Measurements from ENCODE around the gene GMDS. TPM values are rescaled to one million over a fixed set of nuclear protein-coding genes. Genes with fewer than 3 reads are reported as not detected.
A peak's percentile ranks its signal among the peaks of the same experiment; 100 is the strongest.

Gene GMDS
- total and polyA plus RNA-seq, 11 donors: 4.5 to 10.7 (median 7.0) TPM

DNA sequence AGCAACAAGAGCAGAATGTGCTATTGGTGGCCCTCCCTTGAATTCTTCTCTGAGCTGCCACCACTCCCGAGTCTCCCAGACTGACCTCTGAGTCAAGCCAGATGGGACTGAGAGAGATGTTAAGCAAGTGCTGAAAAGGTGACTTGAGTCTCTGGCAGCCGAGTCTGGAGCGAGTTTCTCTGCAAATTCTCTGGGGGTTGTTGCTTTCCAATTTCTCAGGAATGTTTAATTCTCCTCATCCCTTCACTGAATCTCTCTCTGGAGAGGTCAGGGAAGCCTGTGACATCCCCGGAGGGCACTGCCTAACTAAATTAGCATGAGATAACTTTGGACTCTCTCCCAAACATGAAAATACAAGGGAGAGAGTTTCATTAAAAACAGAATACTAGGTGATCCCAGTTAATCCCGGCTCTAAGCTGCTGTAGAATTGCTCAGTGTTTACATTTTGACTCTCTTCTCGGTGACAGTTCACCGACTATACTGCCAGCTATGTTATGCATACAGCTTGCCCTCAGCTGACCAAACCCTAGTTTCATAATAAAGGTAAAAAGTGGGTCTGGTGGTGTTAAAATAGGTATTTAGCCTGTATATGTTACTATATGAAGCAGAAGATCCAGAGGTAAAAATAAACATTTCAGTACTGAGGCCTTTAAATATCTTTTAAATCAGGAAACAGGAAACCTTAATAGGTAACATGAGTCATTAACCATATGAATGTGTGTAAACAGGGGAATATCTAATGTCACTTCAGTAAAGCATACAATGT lies 477.7 kb downstream of the GMDS start:
- intact Hi-C loops (cut with DNase I): no loop called here
- no peaks in the 10 kb centered on the region for H3K36me3 ChIP-seq
- peak in 4 of 5 donors; percentile 33 to 71 (median 54) for DNase-seq
- H3K9me3 ChIP-seq: no peaks in the 10 kb centered on the region
- H3K4me1 ChIP-seq: peaks cover 0 to 35% (median 17%) of the 10 kb centered on the region in 12 donors
- no peak overlapping the region for H3K27ac ChIP-seq
- ATAC-seq: peak; percentile 75 to 97 (median 90)
- 31 to 39% (median 33%) methylated on average over 7 of the region's 7 CpGs for WGBS, 4 donors
- no peak overlapping the region for H3K4me3 ChIP-seq
- H3K27me3 ChIP-seq: no peaks in the 10 kb centered on the region
- TF ChIP-seq, protein P1, sequence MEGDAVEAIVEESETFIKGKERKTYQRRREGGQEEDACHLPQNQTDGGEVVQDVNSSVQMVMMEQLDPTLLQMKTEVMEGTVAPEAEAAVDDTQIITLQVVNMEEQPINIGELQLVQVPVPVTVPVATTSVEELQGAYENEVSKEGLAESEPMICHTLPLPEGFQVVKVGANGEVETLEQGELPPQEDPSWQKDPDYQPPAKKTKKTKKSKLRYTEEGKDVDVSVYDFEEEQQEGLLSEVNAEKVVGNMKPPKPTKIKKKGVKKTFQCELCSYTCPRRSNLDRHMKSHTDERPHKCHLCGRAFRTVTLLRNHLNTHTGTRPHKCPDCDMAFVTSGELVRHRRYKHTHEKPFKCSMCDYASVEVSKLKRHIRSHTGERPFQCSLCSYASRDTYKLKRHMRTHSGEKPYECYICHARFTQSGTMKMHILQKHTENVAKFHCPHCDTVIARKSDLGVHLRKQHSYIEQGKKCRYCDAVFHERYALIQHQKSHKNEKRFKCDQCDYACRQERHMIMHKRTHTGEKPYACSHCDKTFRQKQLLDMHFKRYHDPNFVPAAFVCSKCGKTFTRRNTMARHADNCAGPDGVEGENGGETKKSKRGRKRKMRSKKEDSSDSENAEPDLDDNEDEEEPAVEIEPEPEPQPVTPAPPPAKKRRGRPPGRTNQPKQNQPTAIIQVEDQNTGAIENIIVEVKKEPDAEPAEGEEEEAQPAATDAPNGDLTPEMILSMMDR (IDR thresholded peaks at IDR 0.05): no peak
- TF ChIP-seq POLR2A (IDR thresholded peaks at IDR 0.05): no peak

DNA sequence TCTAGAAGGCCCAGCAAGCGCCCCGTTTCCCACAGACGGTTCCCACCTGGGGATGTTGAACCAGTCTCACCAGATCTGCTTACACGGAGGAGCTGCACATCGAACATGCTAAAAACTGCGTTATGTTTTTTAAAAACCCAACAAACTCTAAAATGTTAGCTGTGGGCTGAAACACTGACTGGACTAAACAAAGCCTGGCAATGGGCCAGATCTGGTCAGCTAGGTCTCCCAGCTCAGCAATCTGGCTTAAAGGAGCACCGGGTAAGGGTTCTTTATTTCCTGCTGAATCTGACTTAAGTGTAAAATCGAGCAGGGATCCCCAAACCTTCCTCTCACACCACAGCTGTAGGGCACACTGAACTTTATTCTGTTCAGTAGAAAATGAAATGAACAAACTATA lies 478.8 kb downstream of the GMDS start:
- ATAC-seq (peak in 2 of 4 donors; percentile 66), DNase-seq (peak in 4 of 5 donors; percentile 65 to 71 (median 67))
- Histone ChIP-seq H3K27me3 (no peaks in the 10 kb centered on the region), H3K4me3 (no peak overlapping the region), H3K36me3 (no peaks in the 10 kb centered on the region), H3K4me1 (peaks cover 0 to 35% (median 17%) of the 10 kb centered on the region in 12 donors), H3K27ac (no peak overlapping the region), H3K9me3 (no peaks in the 10 kb centered on the region)
- intact Hi-C loops (cut with DNase I): no loop called here
- 50 to 68% (median 56%) methylated on average over 6 to 8 of the region's 8 CpGs for WGBS, 4 donors
- TF ChIP-seq, protein P1 (IDR thresholded peaks at IDR 0.05): no peak
- no peak for TF ChIP-seq POLR2A (IDR thresholded peaks at IDR 0.05)

DNA sequence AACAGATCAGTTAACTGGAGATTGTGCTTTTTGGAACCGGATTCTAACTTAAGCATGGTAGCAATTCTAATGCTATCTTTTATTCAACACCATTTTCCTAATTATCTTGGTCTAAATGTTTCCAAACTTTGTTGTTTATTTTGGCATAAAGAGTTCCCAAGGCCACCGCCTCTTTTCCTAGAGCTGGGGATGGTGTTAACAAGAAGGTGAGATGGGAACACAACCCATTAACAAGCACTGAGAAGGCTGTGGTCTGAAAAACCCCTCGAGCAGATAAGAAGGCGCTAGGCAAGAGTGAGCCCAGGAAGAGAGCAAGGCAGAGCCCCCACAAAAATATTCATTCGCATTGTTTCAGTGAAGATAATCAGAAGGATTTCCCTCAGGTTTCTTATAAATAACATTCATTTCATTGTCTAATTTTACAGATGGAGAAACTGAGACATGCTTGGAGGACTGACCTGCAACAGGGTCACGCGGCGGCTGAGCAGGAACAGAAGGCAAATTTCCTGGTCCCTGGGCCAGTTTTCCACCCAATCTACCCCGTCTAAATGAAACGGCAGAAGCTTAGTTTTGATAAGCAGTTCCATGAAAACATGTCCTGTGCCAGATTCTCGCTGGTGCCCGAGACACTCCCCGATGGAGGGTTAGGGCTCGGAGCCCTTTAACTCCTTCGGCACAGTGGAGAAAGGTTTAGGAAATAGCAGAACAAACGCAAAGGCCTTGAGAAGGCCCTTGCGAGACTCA lies 480.1 kb downstream of the GMDS start:
- Histone ChIP-seq H3K27me3 (no peaks in the 10 kb centered on the region), H3K4me1 (peaks cover 0 to 35% (median 17%) of the 10 kb centered on the region in 12 donors), H3K36me3 (no peaks in the 10 kb centered on the region), H3K9me3 (no peaks in the 10 kb centered on the region), H3K27ac (no peak overlapping the region), H3K4me3 (no peak overlapping the region)
- ATAC-seq (peak in 1 of 4 donors; percentile 58), DNase-seq (no peak)
- 72 to 80% (median 76%) methylated on average over 17 of the region's 17 CpGs for WGBS, 4 donors
- intact Hi-C loops (cut with DNase I): no loop called here
- TF ChIP-seq POLR2A (IDR thresholded peaks at IDR 0.05): no peak
- TF ChIP-seq, protein P1 (IDR thresholded peaks at IDR 0.05): no peak

DNA sequence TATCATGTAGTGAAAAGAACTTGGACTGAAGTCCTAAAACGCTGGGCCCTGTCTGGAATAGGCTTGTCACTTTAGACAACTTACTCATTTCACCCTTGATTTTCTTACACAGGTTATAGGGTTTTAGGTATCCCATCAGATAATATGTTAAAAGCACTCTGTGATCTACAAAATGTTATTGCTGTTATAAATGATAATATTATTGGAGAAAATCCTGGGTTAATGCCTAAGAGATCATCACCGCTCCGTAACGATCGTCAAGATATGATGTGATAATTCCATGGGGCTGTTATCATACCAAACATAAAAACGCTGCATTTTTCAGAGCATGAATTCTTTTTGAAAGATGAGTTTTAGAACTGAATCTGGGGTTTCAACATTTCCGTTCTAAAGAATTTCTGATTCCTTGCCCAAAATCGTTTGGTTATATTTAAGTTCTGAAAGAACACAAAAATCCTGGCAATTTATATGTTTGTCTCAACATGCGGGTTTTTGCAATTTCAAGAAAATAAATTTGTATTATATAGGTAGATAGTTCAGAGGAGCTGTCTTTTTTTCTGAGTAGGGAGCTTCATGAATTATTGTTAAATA lies 480.9 kb downstream of the GMDS start:
- Histone ChIP-seq H3K9me3 (no peaks in the 10 kb centered on the region), H3K4me1 (peaks cover 0 to 35% (median 17%) of the 10 kb centered on the region in 12 donors), H3K36me3 (no peaks in the 10 kb centered on the region), H3K27ac (no peak overlapping the region), H3K4me3 (no peak overlapping the region), H3K27me3 (no peaks in the 10 kb centered on the region)
- intact Hi-C loops (cut with DNase I): no loop called here
- TF ChIP-seq, protein P1 (IDR thresholded peaks at IDR 0.05): no peak
- no peak for TF ChIP-seq POLR2A (IDR thresholded peaks at IDR 0.05)
- ATAC-seq (no peak), DNase-seq (no peak)
- WGBS, 4 donors: 89 to 91% (median 90%) methylated on average over 9 of the region's 9 CpGs

Data from heart left ventricle (tissue), 16 donors.